Measurements from ENCODE around the gene ALX3.
"Not testable (repeated sequence)": the region's sequence is repeated elsewhere in the genome, so short reads cannot be mapped to it uniquely, and the experiment has no call there.

Gene ALX3

GRCh38 chr1:110048923-110049601, 21.4 kb downstream of the ALX3 start:
- DNase-seq: peak in 29 of 56 donors; percentile 4 to 59 (median 20)

GRCh38 chr1:110048240-110048639, 22.2 kb downstream of the ALX3 start:
- DNase-seq: no peak

DNA sequence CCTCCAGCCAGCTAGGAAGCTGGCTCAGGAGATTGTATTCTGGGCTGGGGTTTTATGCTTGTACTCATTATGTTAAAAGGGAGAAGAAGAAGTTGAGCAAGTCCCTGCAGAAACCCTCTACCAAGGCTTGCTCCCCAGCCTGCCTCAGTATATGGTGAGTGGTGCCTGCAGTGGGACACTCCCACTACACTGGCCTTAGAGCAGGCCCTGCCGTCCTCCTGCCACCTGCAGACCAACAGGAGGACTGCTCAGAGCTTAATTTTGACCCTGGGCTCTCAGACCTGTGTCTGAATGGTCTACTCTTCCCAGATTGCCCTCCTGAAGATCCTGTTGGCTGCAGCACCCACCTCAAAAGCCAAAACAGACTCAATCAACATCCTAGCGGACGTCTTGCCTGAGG, 23.0 kb downstream of the ALX3 start:
- no peak for DNase-seq

GRCh38 chr1:110043016-110043415, 27.5 kb downstream of the ALX3 start:
- DNase-seq: no peak

GRCh38 chr1:110040548-110040947, 29.9 kb downstream of the ALX3 start:
- peak in 36 of 56 donors; percentile 4 to 86 (median 56) for DNase-seq

- no peak for DNase-seq
These were observed 30.8 kb downstream of the ALX3 start for GRCh38 chr1:110039641-110040040.

DNA sequence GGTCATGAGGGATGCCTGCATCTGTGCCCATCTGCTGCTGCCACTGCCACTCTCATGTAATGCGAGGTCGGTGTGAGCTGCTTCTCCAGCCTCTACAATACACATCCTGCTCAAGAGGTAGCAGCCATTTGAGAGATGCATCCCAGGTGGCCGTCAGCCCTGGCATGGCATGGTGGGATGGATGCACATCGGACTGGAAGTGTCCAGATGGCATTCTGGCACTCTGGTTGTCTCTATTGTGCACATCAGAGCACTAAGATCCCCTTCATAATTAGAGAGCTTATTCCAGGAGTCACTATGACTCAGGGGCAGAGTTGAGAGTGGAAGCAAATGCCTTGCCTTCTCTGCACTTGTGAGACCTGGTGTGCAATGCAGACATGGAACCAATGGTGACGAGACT, 32.2 kb downstream of the ALX3 start:
- DNase-seq: no peak

GRCh38 chr1:110035236-110035752, 35.2 kb downstream of the ALX3 start:
- peak in 19 of 56 donors; percentile 6 to 58 (median 38) for DNase-seq

DNA sequence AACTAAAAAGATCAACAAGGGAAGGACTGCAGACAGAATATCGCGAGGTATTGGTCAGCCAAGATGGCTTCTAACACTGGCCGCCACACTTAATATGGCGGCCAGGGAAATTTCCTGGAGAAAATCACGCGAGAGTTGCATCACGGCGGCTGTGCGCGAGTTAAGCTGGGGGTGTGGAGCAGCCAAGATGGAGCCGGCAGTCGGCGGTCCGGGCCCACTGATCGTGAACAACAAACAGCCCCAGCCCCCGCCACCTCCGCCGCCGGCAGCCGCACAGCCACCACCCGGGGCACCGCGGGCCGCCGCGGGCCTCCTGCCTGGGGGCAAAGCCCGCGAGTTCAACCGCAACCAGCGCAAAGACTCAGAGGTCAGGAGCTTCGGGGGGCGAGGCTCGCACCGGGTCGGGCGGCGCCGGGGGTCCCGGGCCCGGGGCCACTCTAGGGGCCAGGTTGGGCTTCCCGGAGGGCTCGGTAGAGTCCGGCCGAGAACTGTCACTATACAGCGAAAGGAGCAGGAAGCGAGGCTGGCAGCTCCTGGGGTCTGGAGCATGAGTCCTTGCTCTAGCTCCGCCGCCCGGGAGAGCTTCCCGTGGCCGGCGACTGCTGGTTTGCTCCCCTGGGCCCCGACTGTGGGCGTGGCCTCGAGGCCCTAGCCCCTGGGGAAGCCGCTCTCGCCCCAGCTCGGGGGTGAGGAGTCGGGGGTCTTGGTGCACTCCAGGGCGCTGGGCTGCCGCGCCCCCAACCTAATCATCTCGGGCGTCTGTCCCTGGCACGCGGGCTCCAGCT, 35.8 kb downstream of the ALX3 start, which contains the start of gene STRIP1:
Gene STRIP1 (plus strand): TSS at position 174 of the 785 bp plus-strand sequence. CDS start 14 bp downstream, at position 188.
- DNase-seq: peak; percentile 20 to 92 (median 80)

GRCh38 chr1:110034040-110034450, 36.4 kb downstream of the ALX3 start:
- DNase-seq: no peak

DNA sequence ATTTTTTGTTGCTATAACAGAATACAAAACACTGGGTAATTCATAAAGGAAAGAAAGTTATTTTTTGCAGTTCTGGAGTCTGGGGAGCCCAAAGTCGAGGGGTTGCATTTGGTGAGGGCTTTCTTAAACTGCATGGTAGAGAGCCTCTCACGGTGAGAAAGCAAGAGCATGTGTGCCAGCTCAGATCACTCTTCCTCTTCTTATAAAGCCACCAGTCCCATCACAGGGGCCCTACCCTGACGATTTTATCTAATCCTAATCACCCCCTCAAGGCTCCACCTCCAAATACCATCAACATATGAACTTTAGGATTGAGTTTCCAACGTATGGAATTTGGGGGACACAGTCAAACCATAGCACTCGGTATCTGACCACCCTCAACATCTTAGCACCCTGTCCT, 37.1 kb downstream of the ALX3 start:
- no peak for DNase-seq

DNA sequence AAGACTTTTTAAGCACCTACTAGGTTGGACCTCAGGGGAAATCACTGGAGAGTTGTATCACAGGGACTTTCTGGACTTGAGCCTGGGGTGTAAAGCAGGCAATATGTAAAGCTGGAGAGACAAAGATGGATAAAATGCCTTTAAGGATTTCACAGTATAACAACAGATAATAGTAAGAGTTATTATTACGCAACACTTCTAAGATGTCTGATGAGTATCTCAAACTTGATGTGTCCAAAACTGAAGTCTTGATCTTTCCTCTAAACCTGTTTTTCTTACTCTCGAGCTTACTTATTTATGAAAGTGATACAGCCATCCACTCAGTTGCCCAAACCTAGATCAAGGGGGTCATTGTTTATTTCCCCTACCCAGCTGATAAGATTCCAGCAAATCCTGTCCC, 38.1 kb downstream of the ALX3 start:
- no peak for DNase-seq

DNA sequence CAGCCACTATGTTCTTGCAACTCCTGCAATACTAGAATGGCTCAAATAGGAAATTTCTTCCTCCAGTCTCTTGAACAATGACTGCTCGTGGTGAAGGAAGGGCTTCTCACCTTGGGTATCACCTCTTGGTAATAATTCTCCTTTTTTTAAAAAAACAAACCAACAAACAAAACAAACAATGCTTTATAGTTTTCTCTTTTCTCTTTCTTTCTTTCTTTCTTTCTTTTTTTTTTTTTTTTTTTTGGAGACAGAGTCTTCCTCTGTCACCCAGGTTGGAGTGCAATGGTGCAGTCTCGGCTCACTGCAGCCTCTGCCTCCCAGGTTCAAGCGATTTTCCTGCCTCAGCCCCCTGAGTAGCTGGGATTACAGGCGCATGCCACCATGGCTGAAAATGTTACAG, 39.8 kb downstream of the ALX3 start:
- not testable (repeated sequence) for DNase-seq

DNA sequence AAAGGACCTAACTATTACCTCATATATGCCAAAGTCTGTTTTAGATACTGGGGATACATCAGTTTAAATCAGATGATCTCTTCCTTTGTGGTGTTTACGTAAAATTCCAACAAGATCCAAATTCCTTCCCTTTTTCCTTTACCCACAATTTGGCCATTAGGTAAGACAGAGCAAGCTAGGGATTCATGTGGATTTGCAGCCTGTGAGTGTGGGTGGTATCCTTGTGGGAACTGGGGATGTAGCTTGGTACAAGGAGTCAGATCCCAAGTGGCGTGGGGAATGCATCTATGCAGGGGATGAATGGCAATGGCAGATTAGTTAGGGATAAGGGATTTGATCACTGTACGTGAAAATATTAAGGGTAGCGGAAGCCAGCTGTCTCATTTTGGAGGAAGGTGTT, 45.9 kb downstream of the ALX3 start:
- DNase-seq: no peak

- DNase-seq: no peak
These were observed 49.2 kb downstream of the ALX3 start for GRCh38 chr1:110021285-110021684.

GRCh38 chr1:110019770-110020169, 50.7 kb downstream of the ALX3 start:
- no peak for DNase-seq

DNA sequence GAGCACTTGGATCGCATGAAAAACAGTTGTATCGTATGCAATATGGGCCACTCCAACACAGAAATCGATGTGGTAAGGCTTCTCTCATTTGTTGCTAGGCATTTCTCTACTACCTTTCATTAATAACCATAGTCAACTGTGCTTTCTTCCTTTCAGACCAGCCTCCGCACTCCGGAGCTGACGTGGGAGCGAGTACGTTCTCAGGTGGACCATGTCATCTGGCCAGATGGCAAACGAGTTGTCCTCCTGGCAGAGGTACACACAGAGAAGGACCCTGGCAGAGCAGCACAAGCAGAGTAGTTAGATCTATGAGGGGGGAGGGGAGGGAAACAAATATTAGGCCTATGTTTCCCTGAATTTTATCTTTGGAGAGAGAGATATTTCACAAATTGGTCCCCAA, 52.1 kb downstream of the ALX3 start:
- DNase-seq: no peak

- DNase-seq: no peak
These were observed 52.7 kb downstream of the ALX3 start for GRCh38 chr1:110017792-110018191.

- no peak for DNase-seq
These were observed 58.2 kb downstream of the ALX3 start for GRCh38 chr1:110012100-110012780.

GRCh38 chr1:110011527-110012041, 58.9 kb downstream of the ALX3 start:
- DNase-seq: peak in 6 of 56 donors; percentile 1 to 28 (median 15)

Data from nucleus accumbens (tissue), 56 donors.